SK-N-MC (cell line): Measurements from ENCODE around the gene DVL1.
A peak's percentile ranks its signal among the peaks of the same experiment; 100 is the strongest.

ENCODE experiments used
- DNase-seq: peaks from one replicate; pipeline ENCODE4 v3.0.0-alpha.2; 2011; ENCODE audit warnings: low read depth, low spot score
- H3K27ac ChIP-seq: fragments of 200-600 bp; sonication (generic); 2 replicates; pipeline ENCODE4 v1.5.1; 2016; ENCODE audit warnings: mixed run types
- H3K36me3 ChIP-seq: fragments of 200-600 bp; sonication (generic); 2 replicates; pipeline ENCODE4 v1.6.1; 2017; ENCODE audit warnings: antibody characterized with exemption, low read length, mixed read lengths; ENCODE audit not compliant: insufficient read depth
- H3K4me3 ChIP-seq: fragments of 200-600 bp; sonication (generic); 2 replicates; pipeline ENCODE4 v1.5.1; 2016
- H3K9ac ChIP-seq: fragments of 200-600 bp; sonication (generic); 2 replicates; pipeline ENCODE4 v1.8.0; 2017; ENCODE audit warnings: mixed run types, mixed read lengths; ENCODE audit not compliant: insufficient read length
- H3K9me3 ChIP-seq: fragments of 200-600 bp; sonication (generic); 2 replicates; pipeline ENCODE4 v1.6.1; 2017; ENCODE audit warnings: low read depth, mild to moderate bottlenecking, antibody characterized with exemption, low read length, moderate library complexity, mixed read lengths
- EZH2 ChIP-seq: fragments of 200-600 bp; sonication (generic); IDR thresholded peaks from one replicate; pipeline ENCODE4 v1.6.1; 2017; ENCODE audit warnings: antibody characterized with exemption
- FOXP2 ChIP-seq: optimal IDR thresholded peaks from 2 replicates; pipeline ENCODE3; 2011; ENCODE audit warnings: mild to moderate bottlenecking, moderate library complexity; ENCODE audit not compliant: insufficient read depth; ENCODE audit errors: extremely low read length, control extremely low read depth
- POLR2AphosphoS5 ChIP-seq: IDR thresholded peaks from 2 replicates; pipeline ENCODE4 v1.6.1; 2012; ENCODE audit warnings: mild to moderate bottlenecking, low read depth, low read length, borderline replicate concordance

DVL1 gene

GRCh38 chr1:1292851-1293250 is 56.4 kb downstream of the DVL1 start:
- Histone ChIP-seq H3K4me3 (no peak overlapping the region), H3K9me3 (no peaks in the 10 kb centered on the region), H3K27ac (no peak overlapping the region), H3K9ac (no peak overlapping the region), H3K36me3 (no peaks in the 10 kb centered on the region)
- no peak for DNase-seq
- TF ChIP-seq EZH2 = no peak
- TF ChIP-seq POLR2AphosphoS5 = no peak
- TF ChIP-seq FOXP2 = no peak

GRCh38 chr1:1292442-1292779 is 56.8 kb downstream of the DVL1 start:
- no peaks in the 10 kb centered on the region for H3K9me3 ChIP-seq
- no peak overlapping the region for H3K4me3 ChIP-seq
- H3K27ac ChIP-seq = no peak overlapping the region
- H3K9ac ChIP-seq = no peak overlapping the region
- no peaks in the 10 kb centered on the region for H3K36me3 ChIP-seq
- no peak for DNase-seq
- TF ChIP-seq EZH2 (no peak), FOXP2 (no peak), POLR2AphosphoS5 (0 out of 2 replicates have a peak, but pooled peaks have one; percentile 27)

GRCh38 chr1:1291548-1292441 is 57.4 kb downstream of the DVL1 start:
- Histone ChIP-seq H3K9ac (no peak overlapping the region), H3K36me3 (no peaks in the 10 kb centered on the region), H3K9me3 (no peaks in the 10 kb centered on the region), H3K4me3 (no peak overlapping the region), H3K27ac (no peak overlapping the region)
- DNase-seq = no peak
- no peak for TF ChIP-seq EZH2
- no peak for TF ChIP-seq FOXP2
- peak; percentile 35; the same call in 1 of the 2 replicates for TF ChIP-seq POLR2AphosphoS5

- Histone ChIP-seq H3K4me3 (no peak overlapping the region), H3K36me3 (no peaks in the 10 kb centered on the region), H3K9me3 (no peaks in the 10 kb centered on the region), H3K27ac (no peak overlapping the region), H3K9ac (no peak overlapping the region)
- DNase-seq = no peak
- TF ChIP-seq POLR2AphosphoS5 (no peak), FOXP2 (no peak), EZH2 (no peak)
Measured at GRCh38 chr1:1291023-1291528, 58.1 kb downstream of the DVL1 start.

- no peak for DNase-seq
- H3K4me3 ChIP-seq = no peak overlapping the region
Measured at GRCh38 chr1:1290238-1290731, 58.9 kb downstream of the DVL1 start.

GRCh38 chr1:1287288-1288110 is 61.7 kb downstream of the DVL1 start:
- no peak overlapping the region for H3K9ac ChIP-seq
- H3K36me3 ChIP-seq = no peaks in the 10 kb centered on the region
- DNase-seq = no peak
- H3K9me3 ChIP-seq = no peaks in the 10 kb centered on the region
- no peak overlapping the region for H3K27ac ChIP-seq
- TF ChIP-seq EZH2 (no peak), FOXP2 (no peak), POLR2AphosphoS5 (no peak)
- no peak overlapping the region for H3K4me3 ChIP-seq

More at GRCh38 chr1:1290238-1290731, 58.9 kb downstream of the DVL1 start:
- Histone ChIP-seq H3K27ac (no peak overlapping the region), H3K36me3 (no peaks in the 10 kb centered on the region), H3K9me3 (no peaks in the 10 kb centered on the region), H3K9ac (no peak overlapping the region)
- TF ChIP-seq POLR2AphosphoS5 (no peak), FOXP2 (no peak), EZH2 (no peak)

GRCh38 chr1:1286313-1287261 is 62.6 kb downstream of the DVL1 start:
- no peak for TF ChIP-seq EZH2
- TF ChIP-seq FOXP2 = no peak
- no peak for TF ChIP-seq POLR2AphosphoS5
- H3K9ac ChIP-seq = no peak overlapping the region
- no peaks in the 10 kb centered on the region for H3K9me3 ChIP-seq
- DNase-seq = no peak
- no peaks in the 10 kb centered on the region for H3K36me3 ChIP-seq
- H3K27ac ChIP-seq = no peak overlapping the region
- H3K4me3 ChIP-seq = no peak overlapping the region
